ENCODE results near the gene EEF1AKMT3.
"Not testable (repeated sequence)": the region's sequence is repeated elsewhere in the genome, so short reads cannot be mapped to it uniquely, and the experiment has no call there.

Gene EEF1AKMT3

GRCh38 chr12:57810450-57810849 is 38.0 kb downstream of the EEF1AKMT3 start:
- H3K4me3 ChIP-seq (ENCODE audit: low read length in 2 of 2): no peak overlapping the region
- no peaks in the 10 kb centered on the region for H3K27me3 ChIP-seq (ENCODE audit: control insufficient read depth in 1 of 2, insufficient read depth in 2 of 2, low read length in 2 of 2)
- peaks cover 53% of the 10 kb centered on the region in 2 donors for H3K36me3 ChIP-seq (ENCODE audit: control insufficient read depth in 2 of 2, insufficient read depth in 2 of 2, low read length in 2 of 2)

DNA sequence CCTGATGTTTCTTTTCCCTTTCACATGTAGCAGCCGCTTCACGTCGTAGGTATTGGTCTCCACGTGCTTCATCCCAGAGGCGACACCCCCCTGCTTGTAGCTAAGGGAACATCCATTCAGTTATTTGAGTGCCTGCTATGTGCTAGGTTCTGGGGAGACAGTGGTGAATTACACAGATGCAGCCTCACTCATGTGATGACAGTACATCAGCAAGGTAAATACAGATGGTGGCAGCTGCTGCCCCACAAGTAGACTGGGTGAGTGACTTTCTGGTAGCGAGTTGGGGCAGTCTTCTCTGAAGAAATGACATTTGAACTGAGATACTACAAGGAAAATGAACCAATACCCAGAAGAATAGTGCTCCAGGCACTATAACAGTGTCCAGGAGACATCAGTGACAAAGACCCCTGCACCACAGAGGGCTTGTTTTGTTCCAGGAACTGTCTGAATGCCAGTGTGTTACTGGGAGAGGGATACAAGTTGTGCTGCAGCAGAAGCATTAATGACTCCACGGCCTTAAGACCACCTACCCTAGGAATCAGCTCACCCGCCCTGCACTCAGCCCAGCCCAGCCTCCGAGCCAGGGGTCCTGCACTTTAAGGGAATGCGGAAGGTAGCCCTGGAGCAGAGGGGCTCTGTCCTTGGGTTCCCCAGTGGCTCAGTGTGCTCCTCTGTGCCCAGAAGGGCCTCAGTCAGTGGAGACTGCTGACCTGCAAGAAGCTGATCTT is 38.8 kb downstream of the EEF1AKMT3 start:
- H3K27me3 ChIP-seq (ENCODE audit: control insufficient read depth in 1 of 2, insufficient read depth in 2 of 2, low read length in 2 of 2): no peaks in the 10 kb centered on the region
- peaks cover 17% of the 10 kb centered on the region for H3K4me1 ChIP-seq (ENCODE audit: control insufficient read depth, insufficient read depth, low read length)
- no peaks in the 10 kb centered on the region for H3K9me3 ChIP-seq (ENCODE audit: control insufficient read depth in 2 of 2, low read length in 2 of 2)
- H3K27ac ChIP-seq (ENCODE audit: low read length): no peak overlapping the region
- peaks cover 53% of the 10 kb centered on the region in 2 donors for H3K36me3 ChIP-seq (ENCODE audit: control insufficient read depth in 2 of 2, insufficient read depth in 2 of 2, low read length in 2 of 2)
- no peak overlapping the region for H3K9ac ChIP-seq (ENCODE audit: low read length in 2 of 2)
- H3K4me3 ChIP-seq (ENCODE audit: low read length in 2 of 2): no peak overlapping the region

More at GRCh38 chr12:57810450-57810849, 38.0 kb downstream of the EEF1AKMT3 start:
- H3K9me3 ChIP-seq (ENCODE audit: control insufficient read depth in 2 of 2, low read length in 2 of 2): no peaks in the 10 kb centered on the region
- H3K27ac ChIP-seq (ENCODE audit: low read length): no peak overlapping the region
- peaks cover 10% of the 10 kb centered on the region for H3K4me1 ChIP-seq (ENCODE audit: control insufficient read depth, insufficient read depth, low read length)
- no peak overlapping the region for H3K9ac ChIP-seq (ENCODE audit: low read length in 2 of 2)

DNA sequence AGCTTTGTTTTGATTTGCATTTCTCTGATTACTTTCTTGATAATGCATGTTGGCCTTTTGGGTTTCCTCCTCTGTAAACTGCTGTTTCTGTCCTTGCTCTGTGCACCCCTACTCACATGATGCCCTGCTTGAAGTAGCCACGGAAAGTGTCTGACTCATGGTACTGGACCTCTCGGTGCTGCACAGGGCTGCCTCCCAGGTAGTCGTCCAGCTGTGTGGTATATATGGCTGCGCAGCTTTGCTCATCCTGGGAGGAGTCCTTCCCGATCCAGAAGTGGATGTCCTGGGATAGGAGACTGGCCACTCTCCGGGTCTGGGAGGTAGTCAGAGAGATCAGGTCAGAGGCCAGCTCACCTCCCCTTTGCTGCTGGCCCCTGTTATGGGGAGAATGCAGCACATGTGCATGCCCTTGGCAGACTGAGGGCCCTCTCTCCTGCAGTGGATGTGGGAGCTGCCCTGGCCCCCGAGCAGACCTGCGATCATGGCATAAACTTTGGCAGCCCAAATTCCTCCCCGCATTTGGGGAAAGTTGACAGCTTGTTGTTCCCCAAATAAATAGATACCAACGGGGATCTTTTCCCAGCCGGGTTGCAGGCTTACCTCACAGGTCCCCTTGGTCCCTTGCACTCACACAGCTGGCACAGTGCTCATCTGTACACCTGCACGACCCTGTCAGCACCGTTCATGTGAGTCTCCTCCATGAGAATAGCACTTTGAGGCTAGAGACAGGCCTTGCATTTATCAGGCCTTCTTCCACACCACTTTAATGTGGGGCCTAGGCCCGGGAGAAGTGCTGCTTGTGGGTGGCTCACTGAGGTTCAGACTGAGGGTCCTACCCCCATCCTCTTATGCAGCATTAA is 40.9 kb downstream of the EEF1AKMT3 start:
- H3K27ac ChIP-seq (ENCODE audit: low read length): no peak overlapping the region

GRCh38 chr12:57813971-57814772 is 41.8 kb downstream of the EEF1AKMT3 start:
- peaks cover 36% of the 10 kb centered on the region for H3K4me1 ChIP-seq (ENCODE audit: control insufficient read depth, insufficient read depth, low read length)
- H3K36me3 ChIP-seq (ENCODE audit: control insufficient read depth in 2 of 2, insufficient read depth in 2 of 2, low read length in 2 of 2): peaks cover 27 to 31% of the 10 kb centered on the region in 2 donors
- no peak overlapping the region for H3K4me3 ChIP-seq (ENCODE audit: low read length in 2 of 2)
- no peaks in the 10 kb centered on the region for H3K27me3 ChIP-seq (ENCODE audit: control insufficient read depth in 1 of 2, insufficient read depth in 2 of 2, low read length in 2 of 2)
- no peaks in the 10 kb centered on the region for H3K9me3 ChIP-seq (ENCODE audit: control insufficient read depth in 2 of 2, low read length in 2 of 2)
- H3K27ac ChIP-seq (ENCODE audit: low read length): no peak overlapping the region
- H3K9ac ChIP-seq (ENCODE audit: low read length in 2 of 2): no peak overlapping the region

More for the DNA sequence above, 40.9 kb downstream of the EEF1AKMT3 start:
- Histone ChIP-seq H3K4me1 (ENCODE audit: control insufficient read depth, insufficient read depth, low read length) (peaks cover 30% of the 10 kb centered on the region), H3K9me3 (ENCODE audit: control insufficient read depth in 2 of 2, low read length in 2 of 2) (no peaks in the 10 kb centered on the region), H3K4me3 (ENCODE audit: low read length in 2 of 2) (no peak overlapping the region), H3K27me3 (ENCODE audit: control insufficient read depth in 1 of 2, insufficient read depth in 2 of 2, low read length in 2 of 2) (no peaks in the 10 kb centered on the region), H3K9ac (ENCODE audit: low read length in 2 of 2) (no peak overlapping the region), H3K36me3 (ENCODE audit: control insufficient read depth in 2 of 2, insufficient read depth in 2 of 2, low read length in 2 of 2) (peaks cover 31 to 33% of the 10 kb centered on the region in 2 donors)

DNA sequence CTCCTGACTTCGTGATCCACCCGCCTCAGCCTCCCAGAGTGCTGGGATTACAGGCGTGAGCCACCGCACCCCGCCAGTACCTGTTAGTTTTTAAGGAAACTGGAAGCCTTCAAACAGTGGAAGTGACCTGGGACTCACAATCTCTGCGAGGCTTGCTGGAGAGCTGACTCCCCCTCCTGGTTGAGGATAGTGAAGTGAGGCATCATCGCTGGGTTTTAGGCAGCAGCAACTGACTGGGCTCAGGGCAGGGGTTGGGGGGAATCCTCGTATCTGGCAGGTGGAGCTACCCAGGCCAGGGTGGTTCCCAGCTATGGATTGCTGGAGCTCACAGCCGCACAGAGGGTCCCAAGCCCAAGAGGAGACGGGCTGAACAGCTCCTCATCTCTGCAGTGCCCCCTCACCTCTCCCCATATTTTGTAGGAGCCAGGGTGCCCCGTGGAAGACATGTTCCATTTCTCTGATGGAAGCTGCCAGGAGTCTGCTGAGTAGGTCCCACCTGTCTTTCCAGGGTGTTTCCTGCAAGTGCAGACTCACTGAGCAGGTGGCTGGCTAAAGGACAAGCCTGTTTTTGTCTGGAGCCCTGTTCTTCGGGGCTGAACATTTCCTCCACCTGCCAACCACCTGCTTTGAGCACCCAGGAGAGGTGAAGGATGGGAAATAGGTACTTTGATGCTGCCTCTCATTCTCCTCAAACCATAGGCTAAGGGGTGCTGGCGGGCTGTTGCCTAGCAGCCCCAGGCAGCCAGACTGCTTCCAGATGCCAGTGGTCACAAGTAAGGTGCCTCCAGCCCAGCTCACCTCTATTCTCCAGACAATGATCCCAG is 43.0 kb downstream of the EEF1AKMT3 start:
- H3K9ac ChIP-seq (ENCODE audit: low read length in 2 of 2): no peak overlapping the region
- no peaks in the 10 kb centered on the region for H3K27me3 ChIP-seq (ENCODE audit: control insufficient read depth in 1 of 2, insufficient read depth in 2 of 2, low read length in 2 of 2)
- H3K4me1 ChIP-seq (ENCODE audit: control insufficient read depth, insufficient read depth, low read length): peaks cover 36% of the 10 kb centered on the region
- no peak overlapping the region for H3K4me3 ChIP-seq (ENCODE audit: low read length in 2 of 2)
- no peaks in the 10 kb centered on the region for H3K9me3 ChIP-seq (ENCODE audit: control insufficient read depth in 2 of 2, low read length in 2 of 2)
- H3K36me3 ChIP-seq (ENCODE audit: control insufficient read depth in 2 of 2, insufficient read depth in 2 of 2, low read length in 2 of 2): peaks cover 17 to 22% of the 10 kb centered on the region in 2 donors
- peak overlapping the region; percentile 0 for H3K27ac ChIP-seq (ENCODE audit: low read length)

DNA sequence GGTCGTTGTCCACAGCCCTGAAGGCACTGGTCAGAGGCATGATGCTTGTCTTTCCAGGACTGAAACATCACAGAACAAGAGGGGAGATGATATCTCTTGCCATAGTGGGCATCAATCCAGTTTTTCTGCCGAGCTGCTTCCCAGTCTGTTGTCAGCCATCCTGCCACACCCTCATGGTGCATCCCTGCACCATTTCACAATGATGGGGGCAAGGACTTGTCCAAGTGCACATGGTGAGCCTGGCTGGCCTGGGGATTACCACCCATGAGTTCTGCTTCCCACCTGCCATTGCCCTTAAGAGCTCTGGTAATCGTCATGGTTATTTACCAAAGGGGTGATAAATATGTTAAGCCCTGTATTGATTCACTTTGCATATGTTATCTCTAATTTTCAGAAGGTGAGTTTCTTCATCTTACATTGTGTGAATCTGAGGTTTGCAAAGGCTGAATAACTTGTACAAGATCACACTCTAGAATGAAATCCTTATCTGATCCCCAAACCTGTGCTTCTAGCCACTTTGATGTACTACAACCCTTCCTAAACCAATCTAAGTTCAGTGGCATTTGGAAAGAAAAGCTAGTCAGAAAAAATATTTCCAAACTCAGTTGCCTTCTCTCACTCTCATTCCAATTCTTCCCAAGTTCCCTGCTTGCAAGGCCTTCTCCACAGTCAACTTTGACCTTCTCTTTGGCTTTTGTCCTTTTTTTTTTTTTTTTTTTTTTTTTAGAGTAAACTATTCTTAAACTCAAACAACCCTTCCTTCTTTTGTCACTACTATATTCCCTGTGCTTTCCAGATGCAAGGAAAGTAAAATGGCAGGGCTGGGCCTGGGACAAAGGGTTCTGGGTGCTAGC is 43.8 kb downstream of the EEF1AKMT3 start:
- H3K36me3 ChIP-seq (ENCODE audit: control insufficient read depth in 2 of 2, insufficient read depth in 2 of 2, low read length in 2 of 2): peaks cover 8 to 14% of the 10 kb centered on the region in 2 donors
- no peak overlapping the region for H3K4me3 ChIP-seq (ENCODE audit: low read length in 2 of 2)
- H3K4me1 ChIP-seq (ENCODE audit: control insufficient read depth, insufficient read depth, low read length): peaks cover 36% of the 10 kb centered on the region
- no peak overlapping the region for H3K9ac ChIP-seq (ENCODE audit: low read length in 2 of 2)
- peak overlapping the region; percentile 60 for H3K27ac ChIP-seq (ENCODE audit: low read length)
- no peaks in the 10 kb centered on the region for H3K9me3 ChIP-seq (ENCODE audit: control insufficient read depth in 2 of 2, low read length in 2 of 2)
- no peaks in the 10 kb centered on the region for H3K27me3 ChIP-seq (ENCODE audit: control insufficient read depth in 1 of 2, insufficient read depth in 2 of 2, low read length in 2 of 2)

DNA sequence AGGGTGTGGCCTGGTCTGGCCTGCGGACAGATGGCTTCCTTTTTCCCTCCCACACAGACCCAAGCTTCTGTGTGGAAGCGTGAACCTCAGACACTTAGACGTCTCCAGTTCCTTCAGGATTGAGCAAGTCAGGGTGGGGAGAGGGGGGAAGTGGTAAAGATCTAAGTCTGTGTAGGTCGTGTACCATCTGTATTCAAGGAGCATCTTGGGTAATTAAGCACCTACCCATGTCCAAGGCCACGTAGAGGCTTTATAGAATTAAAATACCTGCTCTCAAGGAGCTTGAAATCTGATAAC is 44.4 kb downstream of the EEF1AKMT3 start:
- H3K9ac ChIP-seq (ENCODE audit: low read length in 2 of 2): peak overlapping the region in 1 of 2 donors; percentile 18
- H3K4me1 ChIP-seq (ENCODE audit: control insufficient read depth, insufficient read depth, low read length): peaks cover 40% of the 10 kb centered on the region
- peaks cover 8 to 11% of the 10 kb centered on the region in 2 donors for H3K36me3 ChIP-seq (ENCODE audit: control insufficient read depth in 2 of 2, insufficient read depth in 2 of 2, low read length in 2 of 2)
- peak overlapping the region; percentile 60 for H3K27ac ChIP-seq (ENCODE audit: low read length)
- no peaks in the 10 kb centered on the region for H3K27me3 ChIP-seq (ENCODE audit: control insufficient read depth in 1 of 2, insufficient read depth in 2 of 2, low read length in 2 of 2)
- H3K9me3 ChIP-seq (ENCODE audit: control insufficient read depth in 2 of 2, low read length in 2 of 2): no peaks in the 10 kb centered on the region
- no peak overlapping the region for H3K4me3 ChIP-seq (ENCODE audit: low read length in 2 of 2)

- Histone ChIP-seq H3K27me3 (ENCODE audit: control insufficient read depth in 1 of 2, insufficient read depth in 2 of 2, low read length in 2 of 2) (no peaks in the 10 kb centered on the region), H3K4me3 (ENCODE audit: low read length in 2 of 2) (no peak overlapping the region), H3K36me3 (ENCODE audit: control insufficient read depth in 2 of 2, insufficient read depth in 2 of 2, low read length in 2 of 2) (peaks cover 13 to 14% of the 10 kb centered on the region in 2 donors), H3K9ac (ENCODE audit: low read length in 2 of 2) (peak overlapping the region in 1 of 2 donors; percentile 25), H3K9me3 (ENCODE audit: control insufficient read depth in 2 of 2, low read length in 2 of 2) (no peaks in the 10 kb centered on the region), H3K27ac (ENCODE audit: low read length) (peak overlapping the region; percentile 60), H3K4me1 (ENCODE audit: control insufficient read depth, insufficient read depth, low read length) (peaks cover 40% of the 10 kb centered on the region)
Observed at GRCh38 chr12:57817261-57817989, 45.0 kb downstream of the EEF1AKMT3 start.

DNA sequence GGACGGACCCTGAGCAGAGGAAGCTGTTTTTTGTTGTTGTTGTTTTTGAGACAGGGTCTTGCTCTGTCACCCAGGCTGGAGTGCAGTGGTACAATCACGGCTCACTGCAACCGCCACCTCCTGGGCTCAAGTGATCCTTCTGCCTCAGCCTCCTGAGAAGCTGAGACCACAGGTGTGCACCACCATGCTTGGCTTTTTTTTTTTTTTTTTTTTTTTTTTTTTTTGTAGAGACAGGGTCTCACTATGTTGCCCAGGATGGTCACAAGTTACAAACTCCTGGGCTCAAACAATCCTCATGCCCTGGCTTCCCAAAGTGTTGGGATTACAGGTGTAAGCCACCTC is 45.5 kb downstream of the EEF1AKMT3 start:
- not testable (repeated sequence) for H3K9ac ChIP-seq (ENCODE audit: low read length in 2 of 2); H3K9me3 ChIP-seq (ENCODE audit: control insufficient read depth in 2 of 2, low read length in 2 of 2); H3K27me3 ChIP-seq (ENCODE audit: control insufficient read depth in 1 of 2, insufficient read depth in 2 of 2, low read length in 2 of 2); H3K4me3 ChIP-seq (ENCODE audit: low read length in 2 of 2)
- peaks cover 40% of the 10 kb centered on the region for H3K4me1 ChIP-seq (ENCODE audit: control insufficient read depth, insufficient read depth, low read length)
- peaks cover 16% of the 10 kb centered on the region in 2 donors for H3K36me3 ChIP-seq (ENCODE audit: control insufficient read depth in 2 of 2, insufficient read depth in 2 of 2, low read length in 2 of 2)
- H3K27ac ChIP-seq (ENCODE audit: low read length): peak overlapping the region; percentile 60

Measured in stomach smooth muscle (tissue), 2 donors.